Measurements from ENCODE around the gene CRTAP. TPM values are rescaled to one million over a fixed set of nuclear protein-coding genes. Genes with fewer than 3 reads are reported as not detected.

The CRTAP gene
- polyA plus RNA-seq, 3 donors: 134 to 321 (median 317) TPM

DNA sequence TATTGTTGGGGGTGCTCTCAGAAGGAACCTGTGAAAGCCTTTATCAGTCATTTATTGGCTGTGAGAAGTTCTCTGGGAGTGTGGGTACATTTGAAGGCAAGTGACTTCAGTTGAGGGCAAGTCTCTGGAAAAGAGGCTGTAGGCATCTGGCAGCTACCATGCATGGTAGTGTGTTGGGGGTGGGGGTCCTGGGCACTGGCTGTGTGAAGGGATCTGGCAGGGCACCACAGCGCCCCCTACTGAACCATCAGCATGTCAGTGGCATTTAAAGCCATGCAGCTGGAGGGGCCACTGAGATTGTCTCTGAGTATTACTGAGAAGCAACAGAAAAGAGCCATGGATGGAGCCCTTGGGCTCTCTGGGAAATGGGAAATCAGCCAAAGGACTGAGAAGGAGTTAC is 30.6 kb downstream of the CRTAP start:
- Histone ChIP-seq H3K9ac (ENCODE audit: insufficient read depth, low read length, poor library complexity, severe bottlenecking) (no peak overlapping the region), H3K27me3 (ENCODE audit: control insufficient read depth in 2 of 2, insufficient read depth in 2 of 2, low read length in 2 of 2) (no peaks in the 10 kb centered on the region), H4K20me1 (ENCODE audit: insufficient read depth, low read length) (no peaks in the 10 kb centered on the region), H3K4me2 (replicated peaks; ENCODE audit: extremely low read depth, low read length, poor library complexity, severe bottlenecking) (no peak overlapping the region), H3K9me3 (replicated peaks in 1 of 2; ENCODE audit: control insufficient read depth in 1 of 2, insufficient read depth in 1 of 2, low read length in 2 of 2) (no peaks in the 10 kb centered on the region), H3K27ac (ENCODE audit: low read depth in 1 of 2, low read length in 2 of 2) (no peak overlapping the region), H3K4me1 (ENCODE audit: control insufficient read depth in 1 of 2, insufficient read depth in 2 of 2, low read length in 2 of 2) (peaks cover 12% of the 10 kb centered on the region in 2 donors), H2AFZ (ENCODE audit: insufficient read depth, low read depth, low read length, poor library complexity, severe bottlenecking) (no peak overlapping the region), H3K4me3 (replicated peaks in 1 of 3; ENCODE audit: low read depth in 2 of 3, low read length in 3 of 3) (no peak overlapping the region), H3K79me2 (ENCODE audit: insufficient read depth, low read length) (no peaks in the 10 kb centered on the region), H3K36me3 (replicated peaks in 1 of 2; ENCODE audit: control insufficient read depth in 1 of 2, insufficient read depth in 2 of 2, low read length in 2 of 2) (peaks cover 50 to 70% of the 10 kb centered on the region in 2 donors)
- intact Hi-C loops (cut with micrococcal nuclease): no loop called here
- Mint-ChIP-seq H3K27me3 (ENCODE audit: low read depth in 3 of 3) (peaks cover 0 to 6% (median 0%) of the 10 kb centered on the region in 3 donors), H3K9me3 (peaks cover 0 to 3% (median 0%) of the 10 kb centered on the region in 7 donors), H3K4me3 (no peak overlapping the region), H3K4me1 (peaks cover 22% of the 10 kb centered on the region), H3K36me3 (peaks cover 60 to 71% of the 10 kb centered on the region in 2 donors), H3K27ac (no peak overlapping the region)
- peak in 2 of 3 donors; percentile 17 to 21 for DNase-seq
- 100% methylated on average over 1 of the region's 1 CpG for WGBS (ENCODE audit: insufficient coverage)
- TF ChIP-seq, protein P1, sequence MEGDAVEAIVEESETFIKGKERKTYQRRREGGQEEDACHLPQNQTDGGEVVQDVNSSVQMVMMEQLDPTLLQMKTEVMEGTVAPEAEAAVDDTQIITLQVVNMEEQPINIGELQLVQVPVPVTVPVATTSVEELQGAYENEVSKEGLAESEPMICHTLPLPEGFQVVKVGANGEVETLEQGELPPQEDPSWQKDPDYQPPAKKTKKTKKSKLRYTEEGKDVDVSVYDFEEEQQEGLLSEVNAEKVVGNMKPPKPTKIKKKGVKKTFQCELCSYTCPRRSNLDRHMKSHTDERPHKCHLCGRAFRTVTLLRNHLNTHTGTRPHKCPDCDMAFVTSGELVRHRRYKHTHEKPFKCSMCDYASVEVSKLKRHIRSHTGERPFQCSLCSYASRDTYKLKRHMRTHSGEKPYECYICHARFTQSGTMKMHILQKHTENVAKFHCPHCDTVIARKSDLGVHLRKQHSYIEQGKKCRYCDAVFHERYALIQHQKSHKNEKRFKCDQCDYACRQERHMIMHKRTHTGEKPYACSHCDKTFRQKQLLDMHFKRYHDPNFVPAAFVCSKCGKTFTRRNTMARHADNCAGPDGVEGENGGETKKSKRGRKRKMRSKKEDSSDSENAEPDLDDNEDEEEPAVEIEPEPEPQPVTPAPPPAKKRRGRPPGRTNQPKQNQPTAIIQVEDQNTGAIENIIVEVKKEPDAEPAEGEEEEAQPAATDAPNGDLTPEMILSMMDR (IDR thresholded peaks at IDR 0.05): peak; percentile 49

DNA sequence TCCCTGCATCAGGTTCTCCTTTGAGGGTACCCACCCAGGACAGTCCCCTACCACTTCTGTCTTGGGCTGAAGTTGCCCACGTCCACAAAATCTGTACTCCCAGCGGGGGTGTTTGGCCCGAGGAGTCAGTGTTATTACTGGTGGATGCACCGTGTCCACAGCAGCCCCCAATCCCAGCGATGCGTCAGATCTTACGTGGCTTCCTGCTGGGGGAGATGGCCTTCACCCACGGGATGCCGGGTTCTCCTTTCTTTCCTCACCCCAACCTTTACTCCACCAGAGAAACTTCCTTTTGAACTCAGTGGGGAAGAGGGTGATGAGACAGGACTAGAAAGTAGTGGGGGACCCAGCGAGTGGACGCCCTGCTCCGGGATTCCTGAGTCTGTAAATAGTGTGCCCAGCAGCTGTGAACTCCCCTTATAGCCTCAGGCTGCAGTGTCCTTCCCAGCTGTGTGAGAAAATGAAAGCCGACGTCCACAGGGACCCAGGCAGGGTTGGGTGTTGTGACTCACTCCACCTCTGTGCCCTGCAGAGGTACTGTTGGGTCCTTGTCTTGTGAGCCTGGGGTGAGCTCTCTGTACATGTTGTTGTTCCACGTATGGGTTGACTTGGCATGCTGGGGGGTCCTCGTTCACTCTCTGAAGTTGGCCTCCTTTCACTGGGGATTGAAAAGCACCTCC is 31.5 kb downstream of the CRTAP start:
- Mint-ChIP-seq H3K36me3 (peaks cover 57 to 65% of the 10 kb centered on the region in 2 donors), H3K27ac (peak overlapping the region in 4 of 7 donors; percentile 5 to 86 (median 20)), H3K27me3 (ENCODE audit: low read depth in 3 of 3) (peaks cover 0 to 6% (median 0%) of the 10 kb centered on the region in 3 donors), H3K4me1 (peaks cover 29% of the 10 kb centered on the region), H3K9me3 (peaks cover 0 to 3% (median 0%) of the 10 kb centered on the region in 7 donors), H3K4me3 (no peak overlapping the region)
- intact Hi-C loops (cut with micrococcal nuclease): no loop called here
- Histone ChIP-seq H3K9me3 (replicated peaks in 1 of 2; ENCODE audit: control insufficient read depth in 1 of 2, insufficient read depth in 1 of 2, low read length in 2 of 2) (no peaks in the 10 kb centered on the region), H3K4me2 (replicated peaks; ENCODE audit: extremely low read depth, low read length, poor library complexity, severe bottlenecking) (no peak overlapping the region), H3K4me1 (ENCODE audit: control insufficient read depth in 1 of 2, insufficient read depth in 2 of 2, low read length in 2 of 2) (peaks cover 17 to 18% of the 10 kb centered on the region in 2 donors), H3K27me3 (ENCODE audit: control insufficient read depth in 2 of 2, insufficient read depth in 2 of 2, low read length in 2 of 2) (no peaks in the 10 kb centered on the region), H3K79me2 (ENCODE audit: insufficient read depth, low read length) (no peaks in the 10 kb centered on the region), H3K9ac (ENCODE audit: insufficient read depth, low read length, poor library complexity, severe bottlenecking) (no peak overlapping the region), H4K20me1 (ENCODE audit: insufficient read depth, low read length) (no peaks in the 10 kb centered on the region), H3K4me3 (replicated peaks in 1 of 3; ENCODE audit: low read depth in 2 of 3, low read length in 3 of 3) (no peak overlapping the region), H3K27ac (ENCODE audit: low read depth in 1 of 2, low read length in 2 of 2) (no peak overlapping the region), H2AFZ (ENCODE audit: insufficient read depth, low read depth, low read length, poor library complexity, severe bottlenecking) (no peak overlapping the region), H3K36me3 (replicated peaks in 1 of 2; ENCODE audit: control insufficient read depth in 1 of 2, insufficient read depth in 2 of 2, low read length in 2 of 2) (peaks cover 44 to 61% of the 10 kb centered on the region in 2 donors)
- TF ChIP-seq, protein P1 (IDR thresholded peaks at IDR 0.05): no peak
- DNase-seq: no peak
- 91% methylated on average over 8 of the region's 16 CpGs for WGBS (ENCODE audit: insufficient coverage)

All from CD14-positive monocyte (primary cell).